Spinal cord (tissue), 10 donors: ENCODE measurements around the gene KRTAP3-1. TPM values are rescaled to one million over a fixed set of nuclear protein-coding genes. Genes with fewer than 3 reads are reported as not detected.
A peak's percentile ranks its signal among the peaks of the same experiment; 100 is the strongest.

ENCODE experiments used
- DNase-seq, 6 donors: peaks; one replicate each; pipeline versions ENCODE4 v3.0.0 to v3.0.0-alpha.2; 2013 to 2015; ENCODE audit warnings: low spot score in 6 of 6, low read depth in 4 of 6
- H3K27ac ChIP-seq: one replicate; pipeline ENCODE4 v1.5.1; 2013; ENCODE audit warnings: low read depth, low read length, control low read depth
- H3K27me3 ChIP-seq: one replicate; pipeline ENCODE4 v1.6.1; 2013; ENCODE audit warnings: low read length; ENCODE audit not compliant: control insufficient read depth, insufficient read depth
- H3K36me3 ChIP-seq: one replicate; pipeline ENCODE4 v1.6.1; 2013; ENCODE audit warnings: low read length; ENCODE audit not compliant: control insufficient read depth, insufficient read depth
- H3K4me1 ChIP-seq: one replicate; pipeline ENCODE4 v1.6.1; 2013; ENCODE audit warnings: low read length; ENCODE audit not compliant: control insufficient read depth, insufficient read depth
- H3K4me3 ChIP-seq: one replicate; pipeline ENCODE4 v1.5.1; 2013; ENCODE audit warnings: low read depth, low read length, control low read depth
- H3K9me3 ChIP-seq: one replicate; pipeline ENCODE4 v1.6.1; 2013; ENCODE audit warnings: low read length; ENCODE audit not compliant: control insufficient read depth, insufficient read depth
- WGBS: methylation state at CpG from one replicate; pipeline ENCODE4 v1.1.5; 2013; ENCODE audit warnings: missing lambda C conversion rate; ENCODE audit not compliant: insufficient coverage; 5-methylcytosine and 5-hydroxymethylcytosine counted together
- polyA plus RNA-seq, 2 donors: library from polyadenylated mRNA; unstranded; fragments of 120-200 nt; gene quantifications; one replicate each; pipeline ENCODE4 v1.2.1, GENCODE V29; 2013; ENCODE audit not compliant: insufficient read length in 2 of 2
- total RNA-seq, 2 donors: library from RNA; depleted of rRNA in 1 of 2; stranded (reverse); fragments of 120-200 nt in 1 of 2; fragments of >200 nt in 1 of 2; gene quantifications; one replicate each; pipeline versions ENCODE4 v1.2.3 to v1.2.4, GENCODE V29; 2013 to 2014
- donor health status: healthy.

The KRTAP3-1 gene
- total and polyA plus RNA-seq, 4 donors = not detected

- DNase-seq = no peak
- H3K4me1 ChIP-seq = peaks cover 8% of the 10 kb centered on the region
- no peaks in the 10 kb centered on the region for H3K27me3 ChIP-seq
- no peaks in the 10 kb centered on the region for H3K36me3 ChIP-seq
- no peak within 1 kb of the TSS for H3K4me3 ChIP-seq
- no peaks in the 10 kb centered on the region for H3K9me3 ChIP-seq
- WGBS = no CpG with 5 or more reads among the region's 3 CpGs
- H3K27ac ChIP-seq = no peak within 1 kb of the TSS
These were observed 24.7 kb downstream of the KRTAP3-1 start, which contains the start of gene KRT40 for GRCh38 chr17:40984226-40984625. TSS of gene KRT40 (minus strand) at chr17:40984326. CDS start at chr17:40984273, 53 bp downstream.

- no peak for DNase-seq
- Histone ChIP-seq H3K27me3 (no peaks in the 10 kb centered on the region), H3K36me3 (no peaks in the 10 kb centered on the region), H3K9me3 (no peaks in the 10 kb centered on the region), H3K4me3 (no peak overlapping the region), H3K4me1 (peaks cover 8% of the 10 kb centered on the region), H3K27ac (no peak overlapping the region)
- 39% methylated on average over 3 of the region's 5 CpGs for WGBS
These were observed 27.8 kb downstream of the KRTAP3-1 start for GRCh38 chr17:40981115-40981514.

- WGBS = 18% methylated on average over 8 of the region's 8 CpGs
- peak in 5 of 6 donors; percentile 20 to 82 (median 46) for DNase-seq
- Histone ChIP-seq H3K27ac (no peak overlapping the region), H3K4me3 (no peak overlapping the region), H3K9me3 (no peaks in the 10 kb centered on the region), H3K36me3 (no peaks in the 10 kb centered on the region), H3K4me1 (peaks cover 8% of the 10 kb centered on the region), H3K27me3 (no peaks in the 10 kb centered on the region)
These were observed 28.3 kb downstream of the KRTAP3-1 start for GRCh38 chr17:40980596-40980995.

GRCh38 chr17:40980117-40980516, 28.8 kb downstream of the KRTAP3-1 start:
- no peak overlapping the region for H3K27ac ChIP-seq

DNA sequence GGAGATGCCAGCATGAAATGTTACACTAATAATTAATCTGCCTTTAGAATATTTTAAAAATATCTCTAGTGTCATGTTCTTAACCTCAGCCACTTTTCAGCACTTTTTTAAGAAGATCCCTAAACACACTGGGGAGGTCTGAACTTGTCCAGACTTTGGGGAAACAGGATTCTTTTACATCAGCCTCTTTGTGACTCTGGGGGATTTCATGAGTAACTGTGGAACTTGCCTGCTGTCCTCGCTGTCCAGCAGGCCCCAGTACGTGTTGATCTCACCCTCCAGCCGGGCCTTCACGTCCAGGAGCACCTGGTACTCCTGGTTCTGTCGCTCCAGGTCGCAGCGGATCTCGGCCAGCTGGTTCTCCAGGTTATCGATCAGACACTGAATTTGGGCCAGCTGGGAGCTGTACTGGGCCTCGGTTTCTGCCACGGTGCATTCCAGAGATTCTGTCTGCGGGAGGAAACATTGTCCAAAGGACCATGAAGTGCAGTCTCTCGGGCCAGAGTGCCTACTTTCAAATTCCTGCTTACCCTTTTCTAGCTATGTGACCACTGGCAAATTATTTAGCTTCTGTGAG, 30.3 kb downstream of the KRTAP3-1 start:
- no peak overlapping the region for H3K27ac ChIP-seq
- no peaks in the 10 kb centered on the region for H3K36me3 ChIP-seq
- no peaks in the 10 kb centered on the region for H3K9me3 ChIP-seq
- peaks cover 8% of the 10 kb centered on the region for H3K4me1 ChIP-seq
- no peaks in the 10 kb centered on the region for H3K27me3 ChIP-seq
- no peak overlapping the region for H3K4me3 ChIP-seq
- no peak for DNase-seq
- 89% methylated on average over 12 of the region's 13 CpGs for WGBS

More at GRCh38 chr17:40980117-40980516, 28.8 kb downstream of the KRTAP3-1 start:
- Histone ChIP-seq H3K4me3 (no peak overlapping the region), H3K27me3 (no peaks in the 10 kb centered on the region), H3K4me1 (peaks cover 8% of the 10 kb centered on the region), H3K9me3 (no peaks in the 10 kb centered on the region), H3K36me3 (no peaks in the 10 kb centered on the region)
- DNase-seq = no peak
- WGBS = 90% methylated on average over 3 of the region's 3 CpGs

GRCh38 chr17:40975516-40975915, 33.4 kb downstream of the KRTAP3-1 start:
- Histone ChIP-seq H3K4me3 (no peak overlapping the region), H3K27me3 (no peaks in the 10 kb centered on the region), H3K36me3 (no peaks in the 10 kb centered on the region), H3K9me3 (no peaks in the 10 kb centered on the region), H3K4me1 (peaks cover 3% of the 10 kb centered on the region), H3K27ac (no peak overlapping the region)
- no peak for DNase-seq

- Histone ChIP-seq H3K9me3 (no peaks in the 10 kb centered on the region), H3K27ac (no peak overlapping the region), H3K4me3 (no peak overlapping the region), H3K36me3 (no peaks in the 10 kb centered on the region), H3K27me3 (no peaks in the 10 kb centered on the region), H3K4me1 (no peaks in the 10 kb centered on the region)
- DNase-seq = no peak
- WGBS = 100% methylated on average over 2 of the region's 3 CpGs
These were observed 34.6 kb downstream of the KRTAP3-1 start for GRCh38 chr17:40974366-40974765.

DNA sequence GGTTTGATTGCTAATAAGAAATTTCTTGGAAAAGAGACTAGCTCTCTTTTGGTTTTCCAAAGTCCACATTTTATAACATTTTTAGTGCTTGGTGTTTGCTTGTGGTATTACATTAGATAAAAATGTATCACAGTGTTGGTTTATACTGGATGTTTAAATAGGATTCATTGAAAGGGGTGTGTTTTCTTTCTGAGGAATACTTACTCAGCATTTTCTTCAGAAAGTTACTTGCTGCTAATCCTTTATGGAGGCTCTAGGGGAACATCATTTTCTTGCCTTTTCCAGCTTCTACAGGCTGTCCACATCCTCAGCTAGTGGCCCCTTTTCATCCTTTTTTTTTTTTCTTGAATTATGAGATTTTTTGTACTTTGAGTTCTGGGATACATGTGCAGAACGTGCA, 41.3 kb downstream of the KRTAP3-1 start:
- H3K36me3 ChIP-seq = no peaks in the 10 kb centered on the region
- no peaks in the 10 kb centered on the region for H3K9me3 ChIP-seq
- no peak overlapping the region for H3K4me3 ChIP-seq
- no peaks in the 10 kb centered on the region for H3K27me3 ChIP-seq
- no peak for DNase-seq
- no peaks in the 10 kb centered on the region for H3K4me1 ChIP-seq
- no CpG with 5 or more reads among the region's 1 CpG for WGBS
- H3K27ac ChIP-seq = no peak overlapping the region

GRCh38 chr17:40966848-40967247, 42.1 kb downstream of the KRTAP3-1 start, which contains the start of gene KRT39:
TSS of gene KRT39 (minus strand) at chr17:40966948. CDS start at chr17:40966856, 92 bp downstream.
- H3K9me3 ChIP-seq = no peaks in the 10 kb centered on the region
- H3K36me3 ChIP-seq = no peaks in the 10 kb centered on the region
- no peak for DNase-seq
- H3K27ac ChIP-seq = no peak within 1 kb of the TSS
- WGBS = no CpG with 5 or more reads among the region's 1 CpG
- no peaks in the 10 kb centered on the region for H3K27me3 ChIP-seq
- no peak within 1 kb of the TSS for H3K4me3 ChIP-seq
- H3K4me1 ChIP-seq = no peaks in the 10 kb centered on the region

GRCh38 chr17:40963838-40964237, 45.1 kb downstream of the KRTAP3-1 start:
- no peaks in the 10 kb centered on the region for H3K4me1 ChIP-seq
- no peak for DNase-seq
- no peak overlapping the region for H3K27ac ChIP-seq
- WGBS = no CpG with 5 or more reads among the region's 1 CpG
- H3K4me3 ChIP-seq = no peak overlapping the region
- H3K9me3 ChIP-seq = no peaks in the 10 kb centered on the region
- no peaks in the 10 kb centered on the region for H3K27me3 ChIP-seq
- no peaks in the 10 kb centered on the region for H3K36me3 ChIP-seq
